ENCODE measurements around the gene NHLH1. TPM values are rescaled to one million over a fixed set of nuclear protein-coding genes. Genes with fewer than 3 reads are reported as not detected.
A peak's percentile ranks its signal among the peaks of the same experiment; 100 is the strongest.

NHLH1 gene
- total RNA-seq, 1 experiment from 2014 or later, result 0.18 TPM

DNA sequence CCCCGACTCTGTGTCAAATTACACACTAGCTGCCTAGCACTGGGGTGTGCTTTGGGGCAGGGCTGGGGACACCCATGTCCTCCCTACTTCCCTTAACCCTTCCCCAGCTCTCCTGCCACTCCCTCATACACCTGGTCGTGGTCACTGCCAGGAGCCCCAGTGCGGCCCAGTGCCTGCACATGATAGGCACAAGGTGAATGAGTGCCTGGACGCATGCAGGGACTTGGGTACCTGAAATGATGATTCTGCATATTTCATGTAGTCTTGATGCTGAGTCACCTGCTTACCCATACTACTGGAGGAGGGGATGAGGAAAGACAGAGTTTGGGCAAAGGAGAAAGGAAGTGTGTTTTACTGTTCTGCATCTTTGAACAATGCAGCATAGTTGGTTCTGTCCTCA is 32.0 kb downstream of the NHLH1 start:
- CTCF ChIA-PET, result no interaction called here
- no peaks in the 10 kb centered on the region for H3K36me3 ChIP-seq (ENCODE audit: control insufficient read depth, insufficient read depth, low read length)
- TF ChIP-seq SIN3A (IDR thresholded peaks at IDR 0.05; ENCODE audit: borderline replicate concordance, insufficient read depth, low read depth, low read length), result no peak
- TF ChIP-seq TCF7L2 (IDR thresholded peaks at IDR 0.05; ENCODE audit: low read depth, low read length), result no peak
- TF ChIP-seq, protein P1, sequence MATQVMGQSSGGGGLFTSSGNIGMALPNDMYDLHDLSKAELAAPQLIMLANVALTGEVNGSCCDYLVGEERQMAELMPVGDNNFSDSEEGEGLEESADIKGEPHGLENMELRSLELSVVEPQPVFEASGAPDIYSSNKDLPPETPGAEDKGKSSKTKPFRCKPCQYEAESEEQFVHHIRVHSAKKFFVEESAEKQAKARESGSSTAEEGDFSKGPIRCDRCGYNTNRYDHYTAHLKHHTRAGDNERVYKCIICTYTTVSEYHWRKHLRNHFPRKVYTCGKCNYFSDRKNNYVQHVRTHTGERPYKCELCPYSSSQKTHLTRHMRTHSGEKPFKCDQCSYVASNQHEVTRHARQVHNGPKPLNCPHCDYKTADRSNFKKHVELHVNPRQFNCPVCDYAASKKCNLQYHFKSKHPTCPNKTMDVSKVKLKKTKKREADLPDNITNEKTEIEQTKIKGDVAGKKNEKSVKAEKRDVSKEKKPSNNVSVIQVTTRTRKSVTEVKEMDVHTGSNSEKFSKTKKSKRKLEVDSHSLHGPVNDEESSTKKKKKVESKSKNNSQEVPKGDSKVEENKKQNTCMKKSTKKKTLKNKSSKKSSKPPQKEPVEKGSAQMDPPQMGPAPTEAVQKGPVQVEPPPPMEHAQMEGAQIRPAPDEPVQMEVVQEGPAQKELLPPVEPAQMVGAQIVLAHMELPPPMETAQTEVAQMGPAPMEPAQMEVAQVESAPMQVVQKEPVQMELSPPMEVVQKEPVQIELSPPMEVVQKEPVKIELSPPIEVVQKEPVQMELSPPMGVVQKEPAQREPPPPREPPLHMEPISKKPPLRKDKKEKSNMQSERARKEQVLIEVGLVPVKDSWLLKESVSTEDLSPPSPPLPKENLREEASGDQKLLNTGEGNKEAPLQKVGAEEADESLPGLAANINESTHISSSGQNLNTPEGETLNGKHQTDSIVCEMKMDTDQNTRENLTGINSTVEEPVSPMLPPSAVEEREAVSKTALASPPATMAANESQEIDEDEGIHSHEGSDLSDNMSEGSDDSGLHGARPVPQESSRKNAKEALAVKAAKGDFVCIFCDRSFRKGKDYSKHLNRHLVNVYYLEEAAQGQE (IDR thresholded peaks at IDR 0.05; ENCODE audit: insufficient read depth in 1 of 2, low read depth in 2 of 2, low read length in 1 of 2), result no peak
- no peak for TF ChIP-seq POLR2AphosphoS5 (IDR thresholded peaks at IDR 0.05; ENCODE audit: low read depth, low read length)
- TF ChIP-seq, protein P2, sequence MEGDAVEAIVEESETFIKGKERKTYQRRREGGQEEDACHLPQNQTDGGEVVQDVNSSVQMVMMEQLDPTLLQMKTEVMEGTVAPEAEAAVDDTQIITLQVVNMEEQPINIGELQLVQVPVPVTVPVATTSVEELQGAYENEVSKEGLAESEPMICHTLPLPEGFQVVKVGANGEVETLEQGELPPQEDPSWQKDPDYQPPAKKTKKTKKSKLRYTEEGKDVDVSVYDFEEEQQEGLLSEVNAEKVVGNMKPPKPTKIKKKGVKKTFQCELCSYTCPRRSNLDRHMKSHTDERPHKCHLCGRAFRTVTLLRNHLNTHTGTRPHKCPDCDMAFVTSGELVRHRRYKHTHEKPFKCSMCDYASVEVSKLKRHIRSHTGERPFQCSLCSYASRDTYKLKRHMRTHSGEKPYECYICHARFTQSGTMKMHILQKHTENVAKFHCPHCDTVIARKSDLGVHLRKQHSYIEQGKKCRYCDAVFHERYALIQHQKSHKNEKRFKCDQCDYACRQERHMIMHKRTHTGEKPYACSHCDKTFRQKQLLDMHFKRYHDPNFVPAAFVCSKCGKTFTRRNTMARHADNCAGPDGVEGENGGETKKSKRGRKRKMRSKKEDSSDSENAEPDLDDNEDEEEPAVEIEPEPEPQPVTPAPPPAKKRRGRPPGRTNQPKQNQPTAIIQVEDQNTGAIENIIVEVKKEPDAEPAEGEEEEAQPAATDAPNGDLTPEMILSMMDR (IDR thresholded peaks at IDR 0.05), result no peak
- BruUV-seq (replicated peaks), result no TSS peak
- H3K4me3 ChIP-seq (ENCODE audit: low read depth in 2 of 2, low read length in 2 of 2), result no peak overlapping the region
- POLR2A ChIA-PET, result interaction anchor here (0.6 kb wide), 1 partner anchor 28 kb away, joined by 3 read pairs; no protein-coding TSS in a partner anchor
- H3K9me3 ChIP-seq (ENCODE audit: control insufficient read depth, insufficient read depth, low read depth, low read length), result no peaks in the 10 kb centered on the region
- no peak overlapping the region for H3K27ac ChIP-seq (ENCODE audit: low read length)
- H3K27me3 ChIP-seq (ENCODE audit: control insufficient read depth, insufficient read depth, low read length), result peaks cover 31% of the 10 kb centered on the region
- DNase-seq (ENCODE audit: low read depth, low spot score) (no peak), ATAC-seq (no peak)
- intact Hi-C loops (cut with micrococcal nuclease; ENCODE audit: unreplicated experiment) (no loop called here), in situ Hi-C loops (cut with HindIII; ENCODE audit: low pct_unique_long_range_greater_than_20kb, low sequenced_read_pairs) (no loop called here)
- no peaks in the 10 kb centered on the region for H3K4me1 ChIP-seq (ENCODE audit: control insufficient read depth, insufficient read depth, low read length)

DNA sequence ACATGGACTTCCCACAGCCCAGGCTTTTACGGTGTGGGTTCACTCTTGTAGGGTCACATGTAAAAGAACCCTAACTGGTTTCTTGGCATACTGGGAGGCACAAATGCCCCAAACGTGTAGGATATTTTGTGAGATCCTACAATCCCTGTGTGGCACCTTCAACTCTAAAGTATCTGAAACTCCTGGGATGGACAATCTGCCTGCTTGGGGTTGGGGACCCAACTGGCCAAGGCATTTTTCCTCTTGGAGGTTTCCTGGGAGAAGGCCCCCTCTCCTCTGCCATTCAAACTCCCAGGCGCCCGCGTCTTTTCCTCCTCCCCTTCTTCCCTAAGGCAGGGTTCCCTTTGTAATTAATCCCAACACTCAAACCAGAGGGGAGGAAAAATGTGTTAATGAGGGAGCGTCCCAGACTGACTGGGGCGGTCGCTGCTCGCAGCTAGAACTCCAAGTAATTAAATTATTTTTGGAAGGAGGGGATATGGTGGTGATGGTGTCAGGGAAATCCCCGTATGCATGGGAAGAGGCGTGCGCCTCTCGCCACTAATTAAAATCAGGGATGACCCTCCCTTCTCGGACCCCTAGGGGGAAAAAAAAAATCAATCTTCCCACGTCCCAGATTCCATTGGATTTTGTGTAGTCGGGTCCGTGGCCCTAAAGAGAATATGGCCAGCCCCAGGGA is 32.8 kb downstream of the NHLH1 start:
- CTCF ChIA-PET, result no interaction called here
- Histone ChIP-seq H3K36me3 (ENCODE audit: control insufficient read depth, insufficient read depth, low read length) (no peaks in the 10 kb centered on the region), H3K27me3 (ENCODE audit: control insufficient read depth, insufficient read depth, low read length) (peaks cover 31% of the 10 kb centered on the region), H3K27ac (ENCODE audit: low read length) (no peak overlapping the region), H3K4me1 (ENCODE audit: control insufficient read depth, insufficient read depth, low read length) (no peaks in the 10 kb centered on the region), H3K9me3 (ENCODE audit: control insufficient read depth, insufficient read depth, low read depth, low read length) (no peaks in the 10 kb centered on the region), H3K4me3 (ENCODE audit: low read depth in 2 of 2, low read length in 2 of 2) (peak overlapping the region; percentile 3 to 34; a peak in 1 of 4 replicates)
- DNase-seq (ENCODE audit: low read depth, low spot score), result no peak
- in situ Hi-C loops (cut with HindIII; ENCODE audit: low pct_unique_long_range_greater_than_20kb, low sequenced_read_pairs) (no loop called here), intact Hi-C loops (cut with micrococcal nuclease; ENCODE audit: unreplicated experiment) (no loop called here)
- no peak for ATAC-seq
- BruUV-seq (replicated peaks), result no TSS peak
- POLR2A ChIA-PET, result no interaction called here
- TF ChIP-seq, protein P1 (IDR thresholded peaks at IDR 0.05; ENCODE audit: insufficient read depth in 1 of 2, low read depth in 2 of 2, low read length in 1 of 2), result no peak
- TF ChIP-seq SIN3A (IDR thresholded peaks at IDR 0.05; ENCODE audit: borderline replicate concordance, insufficient read depth, low read depth, low read length) (no peak), TCF7L2 (IDR thresholded peaks at IDR 0.05; ENCODE audit: low read depth, low read length) (no peak), POLR2AphosphoS5 (IDR thresholded peaks at IDR 0.05; ENCODE audit: low read depth, low read length) (no peak)
- TF ChIP-seq, protein P2 (IDR thresholded peaks at IDR 0.05), result no peak

Data from Panc1 (cell line).